VCaP (cell line): ENCODE measurements around the gene C14orf93.
"Not testable (repeated sequence)": the region's sequence is repeated elsewhere in the genome, so short reads cannot be mapped to it uniquely, and the experiment has no call there.

Experiments used
- H3K27ac ChIP-seq: fragments of 450-650 bp; 2 replicates; pipeline ENCODE4 v1.5.1; 2017
- TF ChIP-seq, protein P1 (sequence below): fragments of 450-650 bp; conservative IDR thresholded peaks from 2 replicates; pipeline ENCODE4 v1.5.1; 2017; ENCODE audit warnings: mild to moderate bottlenecking, moderate library complexity

The C14orf93 gene

DNA sequence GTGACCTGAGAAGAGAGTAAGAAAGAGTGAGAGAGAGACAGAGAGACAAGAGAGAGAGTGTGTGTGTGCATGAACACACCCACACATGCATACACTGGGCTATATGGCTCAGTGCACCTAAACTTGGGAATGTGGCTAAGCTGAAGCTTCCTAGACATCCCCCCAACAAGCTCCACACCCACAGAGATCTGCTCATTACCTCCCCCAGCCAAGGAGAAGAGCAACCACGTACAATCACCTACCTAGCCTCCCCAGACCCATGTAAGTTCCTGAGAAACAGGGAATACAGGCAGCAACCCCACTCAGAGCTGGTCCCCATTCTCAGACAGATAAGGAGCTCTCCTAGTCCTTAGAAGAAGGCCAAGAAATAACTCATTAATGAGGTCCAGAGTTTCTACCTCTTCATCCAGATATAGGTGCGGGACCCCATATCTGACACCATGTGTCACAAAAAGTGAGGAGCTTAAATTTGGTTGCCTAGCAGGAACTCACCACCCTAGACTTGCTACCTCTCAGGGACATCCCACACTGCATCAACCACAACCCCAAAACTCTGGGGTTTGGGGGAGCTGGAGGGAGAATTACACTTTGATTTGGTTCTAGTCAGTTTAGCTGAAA lies 37.5 kb downstream of the C14orf93 start:
- no peak overlapping the region for H3K27ac ChIP-seq
- TF ChIP-seq, protein P1, sequence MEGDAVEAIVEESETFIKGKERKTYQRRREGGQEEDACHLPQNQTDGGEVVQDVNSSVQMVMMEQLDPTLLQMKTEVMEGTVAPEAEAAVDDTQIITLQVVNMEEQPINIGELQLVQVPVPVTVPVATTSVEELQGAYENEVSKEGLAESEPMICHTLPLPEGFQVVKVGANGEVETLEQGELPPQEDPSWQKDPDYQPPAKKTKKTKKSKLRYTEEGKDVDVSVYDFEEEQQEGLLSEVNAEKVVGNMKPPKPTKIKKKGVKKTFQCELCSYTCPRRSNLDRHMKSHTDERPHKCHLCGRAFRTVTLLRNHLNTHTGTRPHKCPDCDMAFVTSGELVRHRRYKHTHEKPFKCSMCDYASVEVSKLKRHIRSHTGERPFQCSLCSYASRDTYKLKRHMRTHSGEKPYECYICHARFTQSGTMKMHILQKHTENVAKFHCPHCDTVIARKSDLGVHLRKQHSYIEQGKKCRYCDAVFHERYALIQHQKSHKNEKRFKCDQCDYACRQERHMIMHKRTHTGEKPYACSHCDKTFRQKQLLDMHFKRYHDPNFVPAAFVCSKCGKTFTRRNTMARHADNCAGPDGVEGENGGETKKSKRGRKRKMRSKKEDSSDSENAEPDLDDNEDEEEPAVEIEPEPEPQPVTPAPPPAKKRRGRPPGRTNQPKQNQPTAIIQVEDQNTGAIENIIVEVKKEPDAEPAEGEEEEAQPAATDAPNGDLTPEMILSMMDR, result no peak

DNA sequence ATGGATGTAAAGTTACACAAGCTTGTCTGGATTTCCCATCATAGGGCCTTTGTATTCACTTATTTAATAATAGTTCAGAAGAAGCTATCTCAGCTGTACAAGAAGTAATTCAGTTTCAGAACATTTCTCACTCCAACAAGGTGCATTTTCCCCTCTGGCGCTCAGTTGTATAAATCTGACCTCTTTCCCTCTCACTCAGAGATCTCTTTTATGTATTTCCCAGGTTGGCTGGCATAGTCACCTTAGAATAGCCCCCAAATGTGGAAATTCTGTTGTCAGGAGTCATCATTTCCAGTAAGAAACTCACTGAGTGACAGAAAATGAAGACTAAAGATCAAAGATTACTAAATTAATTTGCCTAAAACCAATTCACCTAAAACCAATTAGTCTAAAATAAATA lies 38.8 kb downstream of the C14orf93 start:
- no peak overlapping the region for H3K27ac ChIP-seq
- TF ChIP-seq, protein P1, result no peak

DNA sequence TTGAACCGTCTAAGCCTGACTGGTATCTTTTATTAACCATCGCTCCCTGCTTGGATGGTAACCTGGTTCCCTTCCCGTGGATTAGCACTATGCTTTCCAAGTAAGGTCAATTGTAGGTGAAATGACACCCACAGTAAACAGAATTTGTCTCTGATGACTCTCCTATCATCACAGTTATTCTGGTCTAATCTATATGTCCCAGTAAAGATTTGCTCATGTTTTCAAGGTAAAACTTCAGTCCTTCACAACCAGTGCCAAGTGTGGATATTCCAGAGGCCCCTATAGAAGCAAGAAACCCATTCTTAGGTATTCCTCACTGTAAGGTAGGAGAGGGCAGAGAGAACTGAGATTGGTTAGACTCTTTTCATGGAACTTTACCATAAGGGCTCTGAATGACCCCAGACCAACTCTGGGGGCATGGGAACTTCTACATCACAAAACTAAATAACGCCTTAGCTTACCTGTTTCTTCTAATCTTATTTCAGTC lies 43.1 kb downstream of the C14orf93 start:
- TF ChIP-seq, protein P1, result no peak

DNA sequence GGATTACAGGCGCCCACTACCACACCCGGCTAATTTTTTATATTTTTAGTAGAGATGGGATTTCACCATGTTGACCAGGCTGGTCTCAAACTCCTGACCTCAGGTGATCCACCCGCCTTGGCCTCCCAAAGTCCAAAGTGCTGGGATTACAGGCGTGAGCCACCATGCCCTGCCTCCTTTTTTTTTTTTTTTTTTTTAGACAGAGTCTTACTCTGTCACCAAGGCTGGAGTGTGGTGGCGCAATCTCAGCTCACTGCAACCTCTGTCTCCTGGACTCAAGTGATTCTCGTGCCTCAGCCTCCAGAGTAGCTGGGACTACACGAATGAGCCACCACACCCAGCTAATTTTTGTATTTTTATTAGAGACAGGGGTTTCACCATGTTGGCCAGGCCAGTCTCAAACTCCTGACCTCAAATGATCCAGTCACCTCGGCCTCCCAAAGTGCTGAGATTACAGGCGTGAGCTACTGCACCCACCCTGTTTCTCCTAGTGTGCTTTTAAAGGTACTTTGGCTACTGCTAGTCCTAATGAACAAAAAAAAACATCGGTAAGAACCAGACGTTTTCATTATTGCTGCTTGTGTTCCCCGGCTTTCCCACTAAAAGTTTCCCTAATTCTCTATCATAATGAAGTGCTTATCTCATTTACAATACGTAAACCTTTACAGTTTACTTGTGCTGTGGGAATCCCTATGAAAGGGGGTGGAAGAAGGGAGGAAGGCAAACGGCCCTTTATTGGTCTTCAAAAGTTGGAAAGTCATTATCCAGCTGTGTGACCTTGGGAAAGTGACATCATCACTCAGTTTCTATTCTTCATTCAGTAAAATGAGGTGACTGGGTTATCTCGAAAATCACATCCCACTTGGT lies 43.8 kb downstream of the C14orf93 start:
- H3K27ac ChIP-seq, result not testable (repeated sequence)

More for the DNA sequence above, 43.1 kb downstream of the C14orf93 start:
- no peak overlapping the region for H3K27ac ChIP-seq

DNA sequence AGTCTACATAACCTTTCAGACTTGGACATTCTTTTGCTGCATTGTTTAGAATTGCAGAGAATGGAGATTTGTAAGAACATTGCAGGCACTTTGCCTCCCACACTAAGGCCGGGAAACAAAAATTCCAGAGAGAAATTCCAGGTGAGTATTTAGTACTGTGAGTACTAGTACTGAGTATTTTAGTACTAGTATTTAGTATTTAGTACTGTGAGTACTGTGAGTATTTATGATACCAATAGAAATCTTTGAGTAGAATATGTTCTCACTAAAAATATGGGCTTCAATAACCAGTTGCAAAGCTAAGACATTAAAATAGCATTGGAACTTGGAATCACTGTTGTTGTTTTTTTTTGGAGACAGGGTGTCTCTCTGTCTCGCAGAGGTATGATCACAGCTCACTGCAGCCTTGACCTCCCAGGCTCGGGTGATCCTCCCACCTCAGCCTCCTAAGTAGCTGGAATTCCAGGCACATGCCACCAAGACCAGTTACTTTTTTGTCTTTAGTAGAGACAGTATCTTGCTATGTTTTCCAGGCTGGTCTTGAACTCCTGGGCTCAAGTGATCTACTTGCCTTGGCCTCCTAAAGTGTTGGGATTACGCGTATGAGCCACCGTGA lies 47.8 kb downstream of the C14orf93 start:
- TF ChIP-seq, protein P1, result no peak
- no peak overlapping the region for H3K27ac ChIP-seq

DNA sequence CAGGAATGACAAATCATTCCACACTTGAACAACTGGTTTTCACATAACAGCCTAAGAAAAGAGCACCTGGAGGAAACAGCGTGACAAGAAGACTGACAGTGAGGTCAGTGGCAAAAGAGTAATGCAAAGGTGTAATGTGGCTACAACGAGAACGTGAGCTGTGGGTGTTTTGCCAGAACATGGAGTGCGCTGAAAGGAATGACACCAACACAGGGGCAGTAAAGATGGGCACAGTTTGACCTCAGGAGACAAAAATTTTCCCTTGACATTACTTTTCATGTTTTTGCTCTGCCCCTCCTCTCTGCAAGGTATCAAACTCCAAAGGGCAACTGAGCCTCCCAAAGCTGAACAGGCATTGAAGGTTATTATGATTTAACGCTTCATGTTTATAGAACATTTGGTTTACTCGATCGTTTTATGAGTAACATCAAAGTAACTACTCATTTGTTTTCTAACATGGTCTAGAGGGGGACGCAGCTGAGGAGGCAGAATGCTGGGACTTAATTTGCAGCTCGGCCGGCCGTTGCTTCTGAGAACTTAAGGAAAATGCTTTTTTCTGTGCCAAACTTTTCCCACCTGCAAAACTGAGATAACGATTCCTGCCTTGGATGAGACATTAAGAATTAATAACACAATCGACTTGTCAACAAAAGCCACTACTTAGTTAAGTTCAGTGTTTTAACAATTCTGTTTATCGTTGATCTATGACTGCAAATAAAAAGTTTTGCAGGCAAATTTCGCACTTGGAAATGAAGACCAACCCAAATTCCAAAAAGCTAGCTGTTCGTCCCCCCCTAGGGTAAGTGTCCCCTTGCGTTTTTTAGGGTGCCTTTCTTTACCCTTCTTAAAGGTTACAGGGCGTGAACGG lies 54.0 kb downstream of the C14orf93 start:
- H3K27ac ChIP-seq, result peak overlapping the region; percentile 93
- TF ChIP-seq, protein P1, result no peak

DNA sequence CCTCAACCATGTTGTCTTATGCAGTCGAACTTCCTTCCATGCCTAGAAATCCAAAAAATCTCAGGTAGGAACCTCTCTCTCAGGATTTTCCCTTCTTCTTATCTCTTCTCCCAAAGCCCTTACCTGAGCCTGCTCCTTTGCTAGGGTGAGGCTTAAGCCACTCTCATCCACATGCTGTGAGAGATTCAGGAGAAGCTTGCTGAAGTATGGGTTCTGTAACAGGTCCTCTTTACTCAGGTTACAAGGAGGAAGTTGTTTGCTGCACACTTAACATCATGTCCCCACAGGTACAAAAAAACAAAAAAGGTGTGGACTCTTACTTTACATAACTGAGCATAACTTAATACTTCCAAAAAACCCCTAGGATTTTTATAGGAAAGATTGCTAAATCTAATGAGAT lies 57.5 kb downstream of the C14orf93 start:
- H3K27ac ChIP-seq, result no peak overlapping the region
- TF ChIP-seq, protein P1, result no peak

DNA sequence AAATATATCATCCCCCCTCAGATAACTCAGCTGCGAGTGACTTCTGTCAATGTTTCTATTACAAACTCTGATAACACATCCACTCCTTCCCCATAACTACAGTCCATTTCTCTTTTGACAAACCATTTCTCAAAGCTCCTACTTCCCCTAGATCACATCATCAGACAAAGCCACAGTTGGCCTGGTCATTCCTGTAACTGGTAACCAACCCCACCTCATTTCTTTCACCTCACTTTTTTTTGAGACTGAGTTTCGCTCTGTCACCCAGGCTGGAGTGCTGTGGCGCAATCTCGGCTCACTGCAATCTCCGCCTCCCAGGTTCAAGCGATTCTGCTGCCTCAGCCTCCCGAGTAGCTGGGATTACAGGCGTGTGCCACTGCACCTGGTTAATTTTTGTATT lies 58.1 kb downstream of the C14orf93 start:
- not testable (repeated sequence) for H3K27ac ChIP-seq
